CD14-positive monocyte (primary cell): ENCODE measurements around the gene SZT2. TPM values are rescaled to one million over a fixed set of nuclear protein-coding genes. Genes with fewer than 3 reads are reported as not detected.

Experiments
- DNase-seq, 3 donors: peaks; one replicate each; pipeline ENCODE4 v3.0.0-alpha.2; 2011 to 2022
- H2AFZ ChIP-seq: 2 replicates; pipeline ENCODE4 v1.6.0; 2012; ENCODE audit warnings: mild to moderate bottlenecking, low read depth, low read length, inconsistent platforms; ENCODE audit not compliant: insufficient read depth, poor library complexity, severe bottlenecking
- H3K27ac ChIP-seq, 2 donors: 1 replicate in 1 of 2; 2 replicates in 1 of 2; pipeline ENCODE4 v1.5.1; 2012 to 2013; ENCODE audit warnings: low read length in 2 of 2, control low read depth in 1 of 2, inconsistent platforms in 1 of 2, low read depth in 1 of 2, mild to moderate bottlenecking in 1 of 2
- H3K27me3 ChIP-seq, 2 donors: one replicate each; pipeline versions ENCODE4 v1.6.0 to v1.6.1; 2011 to 2013; ENCODE audit warnings: low read length in 2 of 2; ENCODE audit not compliant: control insufficient read depth in 2 of 2, insufficient read depth in 2 of 2
- H3K36me3 ChIP-seq, 2 donors: replicated peaks in 1 of 2; 1 replicate in 1 of 2; 2 replicates in 1 of 2; pipeline versions ENCODE4 v1.5.1 to v1.6.1; 2012 to 2013; ENCODE audit warnings: low read length in 2 of 2, control low read depth in 1 of 2, inconsistent platforms in 1 of 2, mild to moderate bottlenecking in 1 of 2; ENCODE audit not compliant: insufficient read depth in 2 of 2, control insufficient read depth in 1 of 2
- H3K4me1 ChIP-seq, 2 donors: 1 replicate in 1 of 2; 2 replicates in 1 of 2; pipeline versions ENCODE4 v1.5.1 to v1.6.1; 2012 to 2013; ENCODE audit warnings: low read length in 2 of 2, control low read depth in 1 of 2, inconsistent platforms in 1 of 2, mild to moderate bottlenecking in 1 of 2, moderate library complexity in 1 of 2; ENCODE audit not compliant: insufficient read depth in 2 of 2, control insufficient read depth in 1 of 2
- H3K4me2 ChIP-seq: replicated peaks from 2 replicates; pipeline ENCODE3; 2012; ENCODE audit warnings: low read length, moderate library complexity, mild to moderate bottlenecking; ENCODE audit not compliant: poor library complexity, severe bottlenecking; ENCODE audit errors: extremely low read depth
- H3K4me3 ChIP-seq, 3 experiments: fragments of 200-600 bp in 1 of 3; sonication (generic) in 1 of 3; replicated peaks in 1 of 3; 1 replicate in 2 of 3; 2 replicates in 1 of 3; pipeline ENCODE4 v1.5.1; 2011 to 2013; ENCODE audit warnings: low read length in 3 of 3, mild to moderate bottlenecking in 3 of 3, control low read depth in 2 of 3, low read depth in 2 of 3, inconsistent platforms in 1 of 3, moderate library complexity in 1 of 3
- H3K79me2 ChIP-seq: 2 replicates; pipeline ENCODE4 v1.6.0; 2012; ENCODE audit warnings: mild to moderate bottlenecking, control low read depth, inconsistent platforms, low read length, moderate library complexity; ENCODE audit not compliant: insufficient read depth
- H3K9ac ChIP-seq: 2 replicates; pipeline ENCODE4 v1.6.0; 2017; ENCODE audit warnings: low read length, mild to moderate bottlenecking; ENCODE audit not compliant: insufficient read depth, poor library complexity, severe bottlenecking
- H3K9me3 ChIP-seq, 2 donors: replicated peaks in 1 of 2; 1 replicate in 1 of 2; 2 replicates in 1 of 2; pipeline versions ENCODE4 v1.5.1 to v1.6.1; 2012 to 2013; ENCODE audit warnings: low read length in 2 of 2, control low read depth in 1 of 2; ENCODE audit not compliant: control insufficient read depth in 1 of 2, insufficient read depth in 1 of 2
- H4K20me1 ChIP-seq: 2 replicates; pipeline ENCODE4 v1.6.0; 2012; ENCODE audit warnings: mild to moderate bottlenecking, low read length, control low read depth, moderate library complexity; ENCODE audit not compliant: insufficient read depth
- H3K27ac Mint-ChIP-seq, 7 donors: one replicate each; pipeline ENCODE4 v1.8.0; 2020; ENCODE audit warnings: mild to moderate bottlenecking in 7 of 7, mixed read lengths in 7 of 7, moderate library complexity in 6 of 7, inconsistent platforms in 2 of 7
- H3K27me3 Mint-ChIP-seq, 3 donors: one replicate each; pipeline ENCODE4 v1.8.0; 2021 to 2022; ENCODE audit warnings: low read depth in 3 of 3, mild to moderate bottlenecking in 3 of 3, mixed read lengths in 3 of 3, moderate library complexity in 3 of 3, inconsistent platforms in 1 of 3
- H3K36me3 Mint-ChIP-seq, 2 donors: one replicate each; pipeline ENCODE4 v1.8.0; 2020; ENCODE audit warnings: mixed read lengths in 2 of 2, inconsistent platforms in 1 of 2, mild to moderate bottlenecking in 1 of 2
- H3K4me1 Mint-ChIP-seq: one replicate; pipeline ENCODE4 v1.8.0; 2020; ENCODE audit warnings: mild to moderate bottlenecking, mixed read lengths
- H3K4me3 Mint-ChIP-seq, 2 donors: one replicate each; pipeline ENCODE4 v1.8.0; 2020; ENCODE audit warnings: mild to moderate bottlenecking in 2 of 2, mixed read lengths in 2 of 2, moderate library complexity in 1 of 2
- H3K9me3 Mint-ChIP-seq, 7 donors: one replicate each; pipeline ENCODE4 v1.8.0; 2020 to 2022; ENCODE audit warnings: mixed read lengths in 7 of 7, mild to moderate bottlenecking in 6 of 7, moderate library complexity in 6 of 7, inconsistent platforms in 2 of 7
- WGBS: methylation state at CpG from one replicate; pipeline ENCODE4 v1.1.5; 2013; ENCODE audit warnings: missing lambda C conversion rate; ENCODE audit not compliant: insufficient coverage; 5-methylcytosine and 5-hydroxymethylcytosine counted together
- intact Hi-C, 2 donors: fragments of 100-400 bp; cut with micrococcal nuclease; formaldehyde crosslinking; loops; one replicate each; pipeline versions ENCODE4 v1.15.0 to v1.15.1; 2023
- polyA plus RNA-seq, 3 donors: library from polyadenylated mRNA; depleted of rRNA in 1 of 3; unstranded in 2 of 3; stranded (reverse) in 1 of 3; fragments of 300-500 nt in 2 of 3; fragments of >200 nt in 1 of 3; fragmentation: Illumina TruSeq in 2 of 3; gene quantifications; 1 replicate in 2 of 3; 2 replicates in 1 of 3; pipeline ENCODE4 v1.2.3, GENCODE V29; 2012 to 2021
- TF ChIP-seq, protein P1 (sequence below): fragments of 200-600 bp; IDR thresholded peaks from one replicate; pipeline ENCODE4 v1.8.0; 2022; ENCODE audit warnings: antibody characterized with exemption, mild to moderate bottlenecking

Gene SZT2
- polyA plus RNA-seq, 3 donors: 2.4 to 29.9 (median 2.6) TPM

GRCh38 chr1:43427941-43428340 is 38.2 kb downstream of the SZT2 start:
- Histone ChIP-seq H3K79me2 (no peaks in the 10 kb centered on the region), H4K20me1 (no peaks in the 10 kb centered on the region), H3K4me2 (no peak overlapping the region), H3K36me3 (peaks cover 97 to 100% of the 10 kb centered on the region in 2 donors), H3K27ac (no peak overlapping the region), H2AFZ (no peak overlapping the region), H3K27me3 (no peaks in the 10 kb centered on the region), H3K4me1 (no peaks in the 10 kb centered on the region), H3K9me3 (no peaks in the 10 kb centered on the region), H3K4me3 (no peak overlapping the region), H3K9ac (no peak overlapping the region)
- H3K4me3 Mint-ChIP-seq: no peak overlapping the region
- no peaks in the 10 kb centered on the region for H3K4me1 Mint-ChIP-seq
- peaks cover 96 to 98% of the 10 kb centered on the region in 2 donors for H3K36me3 Mint-ChIP-seq
- peaks cover 0 to 3% (median 0%) of the 10 kb centered on the region in 7 donors for H3K9me3 Mint-ChIP-seq
- TF ChIP-seq, protein P1, sequence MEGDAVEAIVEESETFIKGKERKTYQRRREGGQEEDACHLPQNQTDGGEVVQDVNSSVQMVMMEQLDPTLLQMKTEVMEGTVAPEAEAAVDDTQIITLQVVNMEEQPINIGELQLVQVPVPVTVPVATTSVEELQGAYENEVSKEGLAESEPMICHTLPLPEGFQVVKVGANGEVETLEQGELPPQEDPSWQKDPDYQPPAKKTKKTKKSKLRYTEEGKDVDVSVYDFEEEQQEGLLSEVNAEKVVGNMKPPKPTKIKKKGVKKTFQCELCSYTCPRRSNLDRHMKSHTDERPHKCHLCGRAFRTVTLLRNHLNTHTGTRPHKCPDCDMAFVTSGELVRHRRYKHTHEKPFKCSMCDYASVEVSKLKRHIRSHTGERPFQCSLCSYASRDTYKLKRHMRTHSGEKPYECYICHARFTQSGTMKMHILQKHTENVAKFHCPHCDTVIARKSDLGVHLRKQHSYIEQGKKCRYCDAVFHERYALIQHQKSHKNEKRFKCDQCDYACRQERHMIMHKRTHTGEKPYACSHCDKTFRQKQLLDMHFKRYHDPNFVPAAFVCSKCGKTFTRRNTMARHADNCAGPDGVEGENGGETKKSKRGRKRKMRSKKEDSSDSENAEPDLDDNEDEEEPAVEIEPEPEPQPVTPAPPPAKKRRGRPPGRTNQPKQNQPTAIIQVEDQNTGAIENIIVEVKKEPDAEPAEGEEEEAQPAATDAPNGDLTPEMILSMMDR: no peak
- DNase-seq: no peak
- intact Hi-C loops: no loop called here
- H3K27ac Mint-ChIP-seq: peak overlapping the region in 1 of 7 donors; percentile 41
- 100% methylated on average over 2 of the region's 9 CpGs for WGBS
- H3K27me3 Mint-ChIP-seq: peaks cover 0 to 3% (median 0%) of the 10 kb centered on the region in 3 donors

DNA sequence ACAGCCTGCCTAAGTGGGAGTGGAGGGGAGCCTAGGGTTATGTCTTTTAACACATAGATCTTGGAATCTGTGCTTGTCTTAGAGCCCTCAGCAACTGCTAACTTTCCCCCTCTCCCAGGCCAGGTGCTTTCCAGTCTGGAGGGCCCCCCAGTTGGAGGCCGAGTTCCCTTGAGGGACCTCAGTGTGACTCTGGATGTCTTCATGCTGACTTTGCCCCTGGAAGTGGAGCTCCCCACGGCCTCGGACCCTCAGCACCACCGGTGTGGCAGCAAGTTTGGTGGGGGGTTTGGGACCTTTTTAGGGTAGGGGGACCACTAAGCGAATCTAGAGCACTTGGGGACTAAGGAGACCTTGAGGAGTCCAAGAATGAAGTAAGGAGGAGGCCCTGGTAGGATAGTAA is 41.1 kb downstream of the SZT2 start:
- TF ChIP-seq, protein P1: no peak
- peaks cover 96 to 99% of the 10 kb centered on the region in 2 donors for H3K36me3 Mint-ChIP-seq
- no peaks in the 10 kb centered on the region for H4K20me1 ChIP-seq
- H3K9ac ChIP-seq: no peak overlapping the region
- H3K9me3 ChIP-seq: no peaks in the 10 kb centered on the region
- no peaks in the 10 kb centered on the region for H3K4me1 Mint-ChIP-seq
- H3K27ac ChIP-seq: no peak overlapping the region
- H3K4me1 ChIP-seq: no peaks in the 10 kb centered on the region
- H3K27me3 Mint-ChIP-seq: peaks cover 0 to 3% (median 2%) of the 10 kb centered on the region in 3 donors
- no peaks in the 10 kb centered on the region for H3K9me3 Mint-ChIP-seq
- H3K27ac Mint-ChIP-seq: no peak overlapping the region
- H3K4me2 ChIP-seq: no peak overlapping the region
- H3K79me2 ChIP-seq: no peaks in the 10 kb centered on the region
- H3K27me3 ChIP-seq: no peaks in the 10 kb centered on the region
- no peak overlapping the region for H3K4me3 ChIP-seq
- no peak overlapping the region for H2AFZ ChIP-seq
- H3K36me3 ChIP-seq: peaks cover 95 to 100% of the 10 kb centered on the region in 2 donors
- 100% methylated on average over 4 of the region's 5 CpGs for WGBS
- H3K4me3 Mint-ChIP-seq: no peak overlapping the region
- DNase-seq: no peak
- intact Hi-C loops: no loop called here
